SU-DHL-6 (cell line): ENCODE measurements around the gene PAX4.

Experiments
- EZH2phosphoT487 ChIP-seq: fragments of 200-600 bp; sonication (generic), shearing (Covaris generic); conservative IDR thresholded peaks from 2 replicates; pipeline ENCODE4 v1.6.1; 2018; ENCODE audit warnings: mild to moderate bottlenecking, antibody characterized with exemption, low read length, moderate library complexity, mixed read lengths
- TF ChIP-seq, protein P1 (sequence below): fragments of 200-600 bp; sonication (generic); IDR thresholded peaks from one replicate; pipeline ENCODE4 v1.5.1; 2017; ENCODE audit warnings: antibody characterized with exemption, mild to moderate bottlenecking, low read length, moderate library complexity; ENCODE audit not compliant: insufficient read depth, poor library complexity, severe bottlenecking

DNA sequence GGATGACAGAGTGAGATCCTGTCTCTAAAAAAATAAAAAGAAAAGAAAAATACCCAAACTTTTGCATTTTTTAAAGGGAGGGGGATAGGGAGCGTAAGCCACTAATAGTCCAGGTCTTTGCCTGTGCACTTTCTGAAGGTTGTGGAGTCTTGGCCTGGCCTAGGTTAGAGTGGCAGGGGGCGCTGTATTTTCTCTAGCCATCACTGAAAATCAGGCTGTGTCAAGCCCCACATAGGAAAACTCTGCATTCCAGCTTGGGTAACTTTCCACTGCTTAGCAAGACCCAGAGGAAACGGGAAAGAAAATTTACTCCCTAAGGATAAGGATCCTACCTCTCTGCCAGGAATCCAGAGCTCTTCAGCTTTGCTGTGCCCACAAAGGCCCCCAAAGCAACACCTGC, 10.5 kb upstream of the PAX4 start:
- TF ChIP-seq, protein P1, sequence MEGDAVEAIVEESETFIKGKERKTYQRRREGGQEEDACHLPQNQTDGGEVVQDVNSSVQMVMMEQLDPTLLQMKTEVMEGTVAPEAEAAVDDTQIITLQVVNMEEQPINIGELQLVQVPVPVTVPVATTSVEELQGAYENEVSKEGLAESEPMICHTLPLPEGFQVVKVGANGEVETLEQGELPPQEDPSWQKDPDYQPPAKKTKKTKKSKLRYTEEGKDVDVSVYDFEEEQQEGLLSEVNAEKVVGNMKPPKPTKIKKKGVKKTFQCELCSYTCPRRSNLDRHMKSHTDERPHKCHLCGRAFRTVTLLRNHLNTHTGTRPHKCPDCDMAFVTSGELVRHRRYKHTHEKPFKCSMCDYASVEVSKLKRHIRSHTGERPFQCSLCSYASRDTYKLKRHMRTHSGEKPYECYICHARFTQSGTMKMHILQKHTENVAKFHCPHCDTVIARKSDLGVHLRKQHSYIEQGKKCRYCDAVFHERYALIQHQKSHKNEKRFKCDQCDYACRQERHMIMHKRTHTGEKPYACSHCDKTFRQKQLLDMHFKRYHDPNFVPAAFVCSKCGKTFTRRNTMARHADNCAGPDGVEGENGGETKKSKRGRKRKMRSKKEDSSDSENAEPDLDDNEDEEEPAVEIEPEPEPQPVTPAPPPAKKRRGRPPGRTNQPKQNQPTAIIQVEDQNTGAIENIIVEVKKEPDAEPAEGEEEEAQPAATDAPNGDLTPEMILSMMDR, result peak; percentile 35
- TF ChIP-seq EZH2phosphoT487, result no peak
